GM13977 (cell line): Measurements from ENCODE around the gene BDKRB1.
"Not testable (repeated sequence)": the region's sequence is repeated elsewhere in the genome, so short reads cannot be mapped to it uniquely, and the experiment has no call there.

Experiments
- DNase-seq: peaks from one replicate; pipeline ENCODE4 v3.0.0; 2012; ENCODE audit warnings: low spot score
- in situ Hi-C: fragments of 300-500 bp; cut with MboI; formaldehyde crosslinking; loops from one replicate; pipeline ENCODE4 v1.12.0; 2022; ENCODE audit warnings: low sequenced_read_pairs, low pct_unique_long_range_greater_than_20kb, mixed read lengths, inconsistent platforms; ENCODE audit not compliant: unreplicated experiment
- TF ChIP-seq, protein P1 (sequence below): IDR thresholded peaks from 2 replicates; pipeline ENCODE4 v1.5.1; 2012; ENCODE audit warnings: mild to moderate bottlenecking, control low read depth; ENCODE audit not compliant: insufficient read depth; ENCODE audit errors: extremely low read depth, missing control alignments

Gene BDKRB1

DNA sequence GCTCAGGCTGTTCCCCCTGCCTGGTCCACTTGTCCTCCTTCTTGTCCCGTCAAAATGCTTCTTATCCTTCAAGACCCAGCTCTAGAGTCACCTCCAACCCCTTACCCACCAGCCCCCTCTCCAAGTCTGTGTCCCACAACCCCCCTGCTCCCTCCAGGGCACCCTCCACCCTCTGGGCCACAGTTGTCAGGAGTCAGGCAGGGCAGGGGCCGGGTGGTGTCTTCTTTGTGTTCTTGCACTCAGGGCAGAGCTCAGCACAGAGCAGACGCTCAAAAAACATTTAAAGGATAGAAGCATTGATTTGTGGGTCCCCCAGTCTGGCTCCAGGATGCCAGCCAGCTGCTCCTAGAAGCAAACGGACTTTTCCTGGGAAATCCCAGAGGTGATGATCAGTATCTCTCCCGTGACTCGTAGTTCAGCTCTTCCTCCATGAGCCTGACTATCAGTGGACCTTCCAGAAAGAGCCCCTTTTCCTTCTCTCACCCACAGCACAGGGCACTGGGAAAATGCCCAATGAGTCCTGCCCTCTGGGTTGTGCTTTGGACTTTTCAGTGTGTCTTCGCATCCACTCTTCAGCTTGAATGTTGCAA lies 17.2 kb upstream of the BDKRB1 start:
- TF ChIP-seq, protein P1, sequence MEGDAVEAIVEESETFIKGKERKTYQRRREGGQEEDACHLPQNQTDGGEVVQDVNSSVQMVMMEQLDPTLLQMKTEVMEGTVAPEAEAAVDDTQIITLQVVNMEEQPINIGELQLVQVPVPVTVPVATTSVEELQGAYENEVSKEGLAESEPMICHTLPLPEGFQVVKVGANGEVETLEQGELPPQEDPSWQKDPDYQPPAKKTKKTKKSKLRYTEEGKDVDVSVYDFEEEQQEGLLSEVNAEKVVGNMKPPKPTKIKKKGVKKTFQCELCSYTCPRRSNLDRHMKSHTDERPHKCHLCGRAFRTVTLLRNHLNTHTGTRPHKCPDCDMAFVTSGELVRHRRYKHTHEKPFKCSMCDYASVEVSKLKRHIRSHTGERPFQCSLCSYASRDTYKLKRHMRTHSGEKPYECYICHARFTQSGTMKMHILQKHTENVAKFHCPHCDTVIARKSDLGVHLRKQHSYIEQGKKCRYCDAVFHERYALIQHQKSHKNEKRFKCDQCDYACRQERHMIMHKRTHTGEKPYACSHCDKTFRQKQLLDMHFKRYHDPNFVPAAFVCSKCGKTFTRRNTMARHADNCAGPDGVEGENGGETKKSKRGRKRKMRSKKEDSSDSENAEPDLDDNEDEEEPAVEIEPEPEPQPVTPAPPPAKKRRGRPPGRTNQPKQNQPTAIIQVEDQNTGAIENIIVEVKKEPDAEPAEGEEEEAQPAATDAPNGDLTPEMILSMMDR, result no peak
- in situ Hi-C loops, result no loop called here
- no peak for DNase-seq

DNA sequence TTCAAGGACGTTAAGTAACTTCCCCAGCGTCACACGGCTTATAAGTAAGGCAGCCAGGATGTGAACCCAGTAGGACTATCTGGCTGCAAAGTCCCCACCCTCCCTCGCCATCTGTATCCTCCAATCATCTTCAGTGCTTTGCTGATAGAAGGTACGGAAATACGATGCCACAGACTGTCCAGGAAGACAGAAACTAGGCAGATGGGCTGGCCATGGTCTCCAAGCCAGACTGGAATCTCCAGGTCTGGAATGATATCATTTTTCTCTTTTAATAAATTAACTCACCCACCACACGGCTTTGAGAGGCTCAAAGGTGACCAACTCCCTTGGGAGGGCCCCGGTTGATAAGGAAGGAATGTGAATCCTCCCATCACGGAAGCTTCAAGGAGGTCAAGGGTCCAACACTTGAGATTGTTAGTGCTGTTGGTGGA lies 16.3 kb upstream of the BDKRB1 start:
- TF ChIP-seq, protein P1, result no peak
- no peak for DNase-seq
- in situ Hi-C loops, result no loop called here

GRCh38 chr14:96240641-96241040 lies 15.4 kb upstream of the BDKRB1 start:
- TF ChIP-seq, protein P1, result no peak
- no peak for DNase-seq
- in situ Hi-C loops, result no loop called here

- TF ChIP-seq, protein P1, result no peak
- DNase-seq, result no peak
- in situ Hi-C loops, result no loop called here
Observed at GRCh38 chr14:96242126-96242525, 13.9 kb upstream of the BDKRB1 start.

- in situ Hi-C loops, result no loop called here
- TF ChIP-seq, protein P1, result no peak
- no peak for DNase-seq
Observed at GRCh38 chr14:96243785-96244184, 12.2 kb upstream of the BDKRB1 start.

DNA sequence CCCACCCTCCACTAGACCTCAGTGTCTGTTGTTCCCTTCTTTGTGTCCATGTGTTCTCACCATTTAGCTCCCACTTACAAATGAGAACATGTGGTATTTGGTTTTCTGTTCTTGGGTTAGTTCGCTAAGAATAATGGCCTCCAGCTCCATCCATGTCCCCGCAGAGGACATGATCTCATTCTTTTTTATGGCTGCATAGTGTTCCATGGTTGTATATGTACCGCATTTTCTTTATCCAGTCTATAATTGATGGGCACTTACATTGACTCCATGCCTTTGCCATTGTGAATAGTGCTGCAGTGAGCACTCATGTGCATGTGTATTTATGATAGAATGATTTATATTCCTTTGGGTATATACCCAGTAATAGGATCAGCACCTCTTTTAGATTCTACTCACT lies 10.9 kb upstream of the BDKRB1 start:
- in situ Hi-C loops, DNase-seq: not testable (repeated sequence)

- in situ Hi-C loops, result no loop called here
- TF ChIP-seq, protein P1, result no peak
- DNase-seq, result no peak
Observed at GRCh38 chr14:96245710-96246538, 10.1 kb upstream of the BDKRB1 start.
